Psoas muscle (tissue), 8 donors: ENCODE results near the gene ADAMTSL3. TPM values are rescaled to one million over a fixed set of nuclear protein-coding genes. Genes with fewer than 3 reads are reported as not detected.

Source experiments
- ATAC-seq, 4 donors: fragments of 200-7000 bp; cut with Tn5 transposase; one replicate each; pipeline ENCODE4 v1.9.1; 2020; ENCODE audit warnings: moderate library complexity in 3 of 4, mild to moderate bottlenecking in 2 of 4
- DNase-seq, 2 donors: peaks; one replicate each; pipeline ENCODE4 v3.0.0-alpha.2; 2020
- H3K27ac ChIP-seq: fragments of 200-600 bp; one replicate; pipeline ENCODE4 v1.8.0; 2022
- H3K27me3 ChIP-seq, 3 donors: fragments of 200-600 bp in 1 of 3; one replicate each; pipeline versions ENCODE4 v1.6.1 to v1.8.0; 2013 to 2022; ENCODE audit warnings: low read length in 2 of 3, mild to moderate bottlenecking in 2 of 3, moderate library complexity in 1 of 3; ENCODE audit not compliant: insufficient read depth in 3 of 3
- H3K36me3 ChIP-seq, 2 donors: fragments of 200-600 bp in 1 of 2; one replicate each; pipeline versions ENCODE4 v1.6.1 to v1.8.0; 2013 to 2022; ENCODE audit warnings: low read depth in 1 of 2, mild to moderate bottlenecking in 1 of 2, moderate library complexity in 1 of 2; ENCODE audit not compliant: insufficient read depth in 1 of 2
- H3K4me1 ChIP-seq: fragments of 200-600 bp; one replicate; pipeline ENCODE4 v1.8.0; 2022
- H3K4me3 ChIP-seq: fragments of 200-600 bp; one replicate; pipeline ENCODE4 v1.8.0; 2022; ENCODE audit warnings: mild to moderate bottlenecking
- H3K9me3 ChIP-seq: fragments of 200-600 bp; one replicate; pipeline ENCODE4 v1.8.0; 2022
- WGBS, 3 donors: extraction: QIAGEN DNeasy Blood & Tissue Kit; methylation state at CpG; one replicate each; pipeline versions ENCODE4 v1.1.6 to v1.1.7; 2013; 5-methylcytosine and 5-hydroxymethylcytosine counted together
- intact Hi-C, 2 donors: fragments of 100-400 bp; cut with DNase I; formaldehyde crosslinking; loops; one replicate each; pipeline versions ENCODE4 v1.11.0 to v1.14.2; 2022
- polyA plus RNA-seq, 3 donors: library from polyadenylated mRNA; stranded (reverse); fragments of 200-250 nt; gene quantifications; one replicate each; pipeline ENCODE4 v1.2.3, GENCODE V29; 2013
- total RNA-seq, 4 donors: library from RNA; stranded (reverse); fragmentation: NEBNext Ultra II Directional in 2 of 4; extraction: Animal tissue kit (Norgen Biotek cat#: 25700) in 2 of 4; gene quantifications; one replicate each; pipeline versions ENCODE4 v1.2.1 to v1.2.4, GENCODE V29; 2021 to 2023
- TF ChIP-seq, protein P1 (sequence below): fragments of 200-600 bp; IDR thresholded peaks from one replicate; pipeline ENCODE4 v1.8.0; 2022; ENCODE audit warnings: antibody characterized with exemption
- donor health status: healthy with polysubstance abuse.
- donor health status: DM: no; HTN: no; CAD: no; lungs with moderate emphysema.
- donor health status: Bipolar disorder and iron deficiency.
- donor health status: healthy.
- donor health status: DM: yes; HTN: yes; CAD: no.
- donor health status: DM: no; HTN: no; CAD: no.
- donor health status: DM: no; HTN: no; CAD: no.
- donor health status: DM: yes; HTN: yes; CAD: no.

ADAMTSL3 gene
- total and polyA plus RNA-seq, 7 donors, result 0.35 to 12.8 (median 2.1) TPM

- intact Hi-C loops, result no loop called here
- H3K4me1 ChIP-seq, result no peaks in the 10 kb centered on the region
- TF ChIP-seq, protein P1, sequence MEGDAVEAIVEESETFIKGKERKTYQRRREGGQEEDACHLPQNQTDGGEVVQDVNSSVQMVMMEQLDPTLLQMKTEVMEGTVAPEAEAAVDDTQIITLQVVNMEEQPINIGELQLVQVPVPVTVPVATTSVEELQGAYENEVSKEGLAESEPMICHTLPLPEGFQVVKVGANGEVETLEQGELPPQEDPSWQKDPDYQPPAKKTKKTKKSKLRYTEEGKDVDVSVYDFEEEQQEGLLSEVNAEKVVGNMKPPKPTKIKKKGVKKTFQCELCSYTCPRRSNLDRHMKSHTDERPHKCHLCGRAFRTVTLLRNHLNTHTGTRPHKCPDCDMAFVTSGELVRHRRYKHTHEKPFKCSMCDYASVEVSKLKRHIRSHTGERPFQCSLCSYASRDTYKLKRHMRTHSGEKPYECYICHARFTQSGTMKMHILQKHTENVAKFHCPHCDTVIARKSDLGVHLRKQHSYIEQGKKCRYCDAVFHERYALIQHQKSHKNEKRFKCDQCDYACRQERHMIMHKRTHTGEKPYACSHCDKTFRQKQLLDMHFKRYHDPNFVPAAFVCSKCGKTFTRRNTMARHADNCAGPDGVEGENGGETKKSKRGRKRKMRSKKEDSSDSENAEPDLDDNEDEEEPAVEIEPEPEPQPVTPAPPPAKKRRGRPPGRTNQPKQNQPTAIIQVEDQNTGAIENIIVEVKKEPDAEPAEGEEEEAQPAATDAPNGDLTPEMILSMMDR, result no peak
- H3K9me3 ChIP-seq, result no peaks in the 10 kb centered on the region
- H3K36me3 ChIP-seq, result no peaks in the 10 kb centered on the region
- ATAC-seq (no peak), DNase-seq (no peak)
- no peaks in the 10 kb centered on the region for H3K27me3 ChIP-seq
- 93 to 96% (median 93%) methylated on average over 8 of the region's 8 CpGs for WGBS, 3 donors
- H3K27ac ChIP-seq, result no peak overlapping the region
- no peak overlapping the region for H3K4me3 ChIP-seq
Observed at GRCh38 chr15:83818591-83818990, 164.7 kb downstream of the ADAMTSL3 start.

DNA sequence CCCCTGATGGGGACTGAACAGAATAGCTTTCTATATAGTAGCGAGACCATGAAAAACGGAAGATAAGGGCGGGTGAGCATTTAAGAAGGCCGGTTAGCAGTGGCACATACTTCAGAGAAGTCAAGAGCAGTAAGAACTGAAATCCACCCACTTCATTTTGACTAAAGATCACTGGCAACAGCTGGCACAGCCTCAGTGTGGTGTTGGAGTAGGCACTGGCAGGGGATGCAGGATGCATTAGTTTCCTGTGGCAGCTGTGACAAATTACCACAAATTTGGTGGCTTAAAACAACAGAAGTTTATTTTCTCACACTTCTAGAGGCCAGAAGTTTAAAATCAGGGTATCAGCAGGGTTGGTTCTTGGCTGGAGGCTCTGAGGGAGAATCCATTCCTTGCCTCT, 176.5 kb downstream of the ADAMTSL3 start:
- Histone ChIP-seq H3K4me1 (no peaks in the 10 kb centered on the region), H3K36me3 (no peaks in the 10 kb centered on the region), H3K27me3 (no peaks in the 10 kb centered on the region), H3K9me3 (no peaks in the 10 kb centered on the region), H3K4me3 (no peak overlapping the region), H3K27ac (no peak overlapping the region)
- ATAC-seq, result no peak
- no peak for DNase-seq
- intact Hi-C loops, result no loop called here
- WGBS, 3 donors, result 35 to 51% (median 47%) methylated on average over 4 of the region's 4 CpGs
- TF ChIP-seq, protein P1, result no peak

DNA sequence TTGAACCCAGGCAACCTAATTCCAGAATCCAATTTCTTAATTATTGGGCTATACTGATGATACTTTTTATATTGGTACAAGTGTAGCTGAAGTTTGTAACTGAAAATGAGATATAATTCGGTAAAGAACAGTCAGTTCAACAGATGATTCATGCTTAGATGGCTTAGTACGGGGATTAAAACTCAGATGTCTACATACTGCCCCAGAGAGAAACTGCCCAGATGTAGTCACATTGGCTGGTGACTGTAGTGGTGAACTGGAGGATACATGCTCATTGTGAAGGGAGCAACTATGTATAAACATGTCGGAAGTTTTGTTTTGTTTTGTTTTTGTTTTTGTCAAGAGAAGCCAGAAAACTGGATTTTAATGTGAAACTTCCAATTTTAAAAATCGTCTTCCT, 179.6 kb downstream of the ADAMTSL3 start:
- TF ChIP-seq, protein P1, result no peak
- no peaks in the 10 kb centered on the region for H3K9me3 ChIP-seq
- WGBS, 3 donors, result 52 to 70% (median 64%) methylated on average over 4 of the region's 4 CpGs
- no peak overlapping the region for H3K27ac ChIP-seq
- no peaks in the 10 kb centered on the region for H3K27me3 ChIP-seq
- no peak for DNase-seq
- no peak overlapping the region for H3K4me3 ChIP-seq
- no peaks in the 10 kb centered on the region for H3K36me3 ChIP-seq
- no peak for ATAC-seq
- no peaks in the 10 kb centered on the region for H3K4me1 ChIP-seq
- intact Hi-C loops, result no loop called here

DNA sequence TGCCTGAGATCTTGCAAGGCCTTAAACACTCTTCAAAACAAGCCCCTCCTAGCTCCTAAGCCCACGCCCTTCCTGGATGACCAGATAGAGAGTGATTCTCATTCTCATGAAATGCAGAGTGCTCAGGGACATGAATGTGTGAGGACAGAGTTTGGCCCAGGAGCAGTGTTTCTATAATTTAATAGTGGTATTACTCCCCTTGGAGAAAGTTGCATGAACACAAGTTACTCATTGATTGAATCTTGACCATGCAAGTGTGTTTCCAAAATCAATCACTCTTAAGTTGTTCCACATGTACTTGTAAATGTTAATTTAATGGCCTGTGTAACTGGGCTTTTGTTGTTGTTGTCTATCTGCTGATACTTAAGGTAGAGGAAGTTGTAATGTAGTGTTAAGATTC, 181.6 kb downstream of the ADAMTSL3 start:
- ATAC-seq, result peak in 1 of 4 donors; percentile 22
- Histone ChIP-seq H3K4me3 (no peak overlapping the region), H3K36me3 (no peaks in the 10 kb centered on the region), H3K27ac (no peak overlapping the region), H3K4me1 (no peaks in the 10 kb centered on the region), H3K27me3 (no peaks in the 10 kb centered on the region), H3K9me3 (no peaks in the 10 kb centered on the region)
- WGBS, 3 donors, result 81 to 92% (median 85%) methylated on average over 1 of the region's 1 CpG
- peak in 1 of 2 donors; percentile 23 for DNase-seq
- TF ChIP-seq, protein P1, result no peak
- intact Hi-C loops, result no loop called here

- H3K36me3 ChIP-seq, result no peaks in the 10 kb centered on the region
- no peak for ATAC-seq
- WGBS, 3 donors, result 11 to 21% (median 12%) methylated on average over 8 of the region's 8 CpGs
- TF ChIP-seq, protein P1, result peak; percentile 22
- no peak for DNase-seq
- no peaks in the 10 kb centered on the region for H3K9me3 ChIP-seq
- H3K4me1 ChIP-seq, result no peaks in the 10 kb centered on the region
- no peak overlapping the region for H3K4me3 ChIP-seq
- H3K27ac ChIP-seq, result no peak overlapping the region
- intact Hi-C loops, result no loop called here
- H3K27me3 ChIP-seq, result no peaks in the 10 kb centered on the region
Observed at GRCh38 chr15:83837945-83838571, 184.1 kb downstream of the ADAMTSL3 start.
